Measurements from ENCODE around the gene ANKHD1. TPM values are rescaled to one million over a fixed set of nuclear protein-coding genes. Genes with fewer than 3 reads are reported as not detected.

The ANKHD1 gene
- total and polyA plus RNA-seq, 2 experiments from 2014 or later, result 26.1 to 27.9 TPM

DNA sequence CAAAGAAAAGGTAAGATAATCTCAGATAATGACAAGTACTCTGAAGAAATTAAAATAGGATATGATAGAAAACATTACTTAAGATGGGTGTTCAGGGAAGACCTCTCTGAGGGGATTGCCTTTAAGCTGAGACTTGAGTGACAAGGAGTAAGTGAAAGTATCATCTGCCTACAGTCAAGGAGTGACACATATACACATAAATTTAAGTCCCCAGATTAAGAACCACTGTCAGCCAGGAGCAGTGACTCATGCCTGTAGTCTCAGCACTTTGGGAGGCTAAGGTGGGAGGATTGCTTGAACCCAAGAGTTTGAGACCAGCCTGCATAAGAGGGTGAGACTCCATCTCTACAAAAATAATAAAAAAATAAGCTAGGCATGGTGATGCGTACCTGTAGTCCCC, 19.7 kb upstream of the ANKHD1 start:
- Histone ChIP-seq H3K9me2 (ENCODE audit: insufficient read depth) (no peaks in the 10 kb centered on the region), H3K9ac (no peak overlapping the region), H3K9me3 (ENCODE audit: low read depth) (no peaks in the 10 kb centered on the region), H3K4me2 (ENCODE audit: unreplicated experiment) (no peak overlapping the region), H3K27ac (no peak overlapping the region), H3K27me3 (replicated peaks; ENCODE audit: insufficient read depth) (no peaks in the 10 kb centered on the region), H4K20me1 (ENCODE audit: insufficient read depth) (no peaks in the 10 kb centered on the region), H3K36me3 (ENCODE audit: low read depth) (no peaks in the 10 kb centered on the region), H3K4me1 (ENCODE audit: insufficient read depth) (no peaks in the 10 kb centered on the region), H3K4me3 (no peak overlapping the region), H2AFZ (no peak overlapping the region), H3K79me2 (ENCODE audit: insufficient read depth) (no peaks in the 10 kb centered on the region), H3F3A (ENCODE audit: insufficient read depth) (no peaks in the 10 kb centered on the region)
- 81 to 92% methylated on average over 1 of the region's 1 CpG for WGBS, 2 experiments (ENCODE audit: low coverage in 1 of 2, low lambda C conversion rate in 2 of 2, missing lambda C conversion rate in 2 of 2)
- TF ChIP-seq EZH2phosphoT487 (IDR thresholded peaks at IDR 0.05; ENCODE audit: insufficient read depth, low read depth) (no peak), EZH2 (IDR thresholded peaks at IDR 0.05; ENCODE audit: insufficient read depth, poor library complexity, severe bottlenecking) (no peak)
- DNase-seq, result no peak
- in situ Hi-C loops (cut with MboI), result no loop called here

- no peaks in the 10 kb centered on the region for H3K9me2 ChIP-seq (ENCODE audit: insufficient read depth)
- H3K4me1 ChIP-seq (ENCODE audit: insufficient read depth), result no peaks in the 10 kb centered on the region
- in situ Hi-C loops (cut with MboI), result no loop called here
- TF ChIP-seq EZH2phosphoT487 (IDR thresholded peaks at IDR 0.05; ENCODE audit: insufficient read depth, low read depth) (no peak), EZH2 (IDR thresholded peaks at IDR 0.05; ENCODE audit: insufficient read depth, poor library complexity, severe bottlenecking) (no peak)
- H3K36me3 ChIP-seq (ENCODE audit: low read depth), result no peaks in the 10 kb centered on the region
- DNase-seq, result no peak
- H3K4me3 ChIP-seq, result no peak overlapping the region
- no peaks in the 10 kb centered on the region for H4K20me1 ChIP-seq (ENCODE audit: insufficient read depth)
- H3K79me2 ChIP-seq (ENCODE audit: insufficient read depth), result no peaks in the 10 kb centered on the region
- H2AFZ ChIP-seq, result no peak overlapping the region
- no peak overlapping the region for H3K4me2 ChIP-seq (ENCODE audit: unreplicated experiment)
- H3K9me3 ChIP-seq (ENCODE audit: low read depth), result no peaks in the 10 kb centered on the region
- H3K27me3 ChIP-seq (replicated peaks; ENCODE audit: insufficient read depth), result no peaks in the 10 kb centered on the region
- no peak overlapping the region for H3K27ac ChIP-seq
- no peaks in the 10 kb centered on the region for H3F3A ChIP-seq (ENCODE audit: insufficient read depth)
- H3K9ac ChIP-seq, result no peak overlapping the region
Measured at GRCh38 chr5:140382866-140383265, 18.8 kb upstream of the ANKHD1 start.

GRCh38 chr5:140383300-140383699, 18.3 kb upstream of the ANKHD1 start:
- Histone ChIP-seq H3K4me3 (no peak overlapping the region), H4K20me1 (ENCODE audit: insufficient read depth) (no peaks in the 10 kb centered on the region), H3K27ac (no peak overlapping the region), H3K9me2 (ENCODE audit: insufficient read depth) (no peaks in the 10 kb centered on the region), H3K4me1 (ENCODE audit: insufficient read depth) (no peaks in the 10 kb centered on the region), H3K9me3 (ENCODE audit: low read depth) (no peaks in the 10 kb centered on the region), H3K27me3 (replicated peaks; ENCODE audit: insufficient read depth) (no peaks in the 10 kb centered on the region), H3K9ac (no peak overlapping the region), H3F3A (ENCODE audit: insufficient read depth) (no peaks in the 10 kb centered on the region), H3K79me2 (ENCODE audit: insufficient read depth) (no peaks in the 10 kb centered on the region), H3K36me3 (ENCODE audit: low read depth) (no peaks in the 10 kb centered on the region), H2AFZ (no peak overlapping the region), H3K4me2 (ENCODE audit: unreplicated experiment) (no peak overlapping the region)
- in situ Hi-C loops (cut with MboI), result no loop called here
- 88 to 93% methylated on average over 2 of the region's 2 CpGs for WGBS, 2 experiments (ENCODE audit: low coverage in 1 of 2, low lambda C conversion rate in 2 of 2, missing lambda C conversion rate in 2 of 2)
- TF ChIP-seq EZH2 (IDR thresholded peaks at IDR 0.05; ENCODE audit: insufficient read depth, poor library complexity, severe bottlenecking) (no peak), EZH2phosphoT487 (IDR thresholded peaks at IDR 0.05; ENCODE audit: insufficient read depth, low read depth) (no peak)
- DNase-seq, result no peak

GRCh38 chr5:140388052-140388451, 13.6 kb upstream of the ANKHD1 start:
- no peaks in the 10 kb centered on the region for H3K9me3 ChIP-seq (ENCODE audit: low read depth)
- no peak overlapping the region for H3K4me3 ChIP-seq
- no peak for DNase-seq
- TF ChIP-seq EZH2 (IDR thresholded peaks at IDR 0.05; ENCODE audit: insufficient read depth, poor library complexity, severe bottlenecking) (no peak), EZH2phosphoT487 (IDR thresholded peaks at IDR 0.05; ENCODE audit: insufficient read depth, low read depth) (no peak)
- no peaks in the 10 kb centered on the region for H4K20me1 ChIP-seq (ENCODE audit: insufficient read depth)
- H3K9ac ChIP-seq, result no peak overlapping the region
- no peaks in the 10 kb centered on the region for H3K4me1 ChIP-seq (ENCODE audit: insufficient read depth)
- in situ Hi-C loops (cut with MboI), result no loop called here
- 76 to 81% methylated on average over 2 of the region's 2 CpGs for WGBS, 2 experiments (ENCODE audit: low coverage in 1 of 2, low lambda C conversion rate in 2 of 2, missing lambda C conversion rate in 2 of 2)
- H3K27ac ChIP-seq, result no peak overlapping the region
- H3K36me3 ChIP-seq (ENCODE audit: low read depth), result no peaks in the 10 kb centered on the region
- H3K27me3 ChIP-seq (replicated peaks; ENCODE audit: insufficient read depth), result no peaks in the 10 kb centered on the region
- no peaks in the 10 kb centered on the region for H3F3A ChIP-seq (ENCODE audit: insufficient read depth)
- H3K79me2 ChIP-seq (ENCODE audit: insufficient read depth), result no peaks in the 10 kb centered on the region
- no peak overlapping the region for H3K4me2 ChIP-seq (ENCODE audit: unreplicated experiment)
- no peaks in the 10 kb centered on the region for H3K9me2 ChIP-seq (ENCODE audit: insufficient read depth)
- H2AFZ ChIP-seq, result no peak overlapping the region

GRCh38 chr5:140391312-140391711, 10.3 kb upstream of the ANKHD1 start:
- H3K4me1 ChIP-seq (ENCODE audit: insufficient read depth), result no peaks in the 10 kb centered on the region
- H3K79me2 ChIP-seq (ENCODE audit: insufficient read depth), result no peaks in the 10 kb centered on the region
- no peak overlapping the region for H2AFZ ChIP-seq
- WGBS, 2 experiments (ENCODE audit: low coverage in 1 of 2, low lambda C conversion rate in 2 of 2, missing lambda C conversion rate in 2 of 2), result 75 to 100% methylated on average over 1 of the region's 1 CpG
- no peak for TF ChIP-seq EZH2 (IDR thresholded peaks at IDR 0.05; ENCODE audit: insufficient read depth, poor library complexity, severe bottlenecking)
- no peak for TF ChIP-seq EZH2phosphoT487 (IDR thresholded peaks at IDR 0.05; ENCODE audit: insufficient read depth, low read depth)
- no peak overlapping the region for H3K4me2 ChIP-seq (ENCODE audit: unreplicated experiment)
- no peaks in the 10 kb centered on the region for H3K36me3 ChIP-seq (ENCODE audit: low read depth)
- DNase-seq, result peak; percentile 43
- H3K9ac ChIP-seq, result no peak overlapping the region
- H4K20me1 ChIP-seq (ENCODE audit: insufficient read depth), result no peaks in the 10 kb centered on the region
- no peaks in the 10 kb centered on the region for H3K9me2 ChIP-seq (ENCODE audit: insufficient read depth)
- no peaks in the 10 kb centered on the region for H3F3A ChIP-seq (ENCODE audit: insufficient read depth)
- H3K9me3 ChIP-seq (ENCODE audit: low read depth), result no peaks in the 10 kb centered on the region
- H3K4me3 ChIP-seq, result no peak overlapping the region
- in situ Hi-C loops (cut with MboI), result no loop called here
- no peaks in the 10 kb centered on the region for H3K27me3 ChIP-seq (replicated peaks; ENCODE audit: insufficient read depth)
- H3K27ac ChIP-seq, result no peak overlapping the region
